ENCODE data around the gene OXTR.

GRCh38 chr3:8737301-8737700, 32.1 kb downstream of the OXTR start:
- TF ChIP-seq CTCF (conservative IDR thresholded peaks at IDR 0.05; ENCODE audit: low read depth, low read length): no peak
- no peak for TF ChIP-seq EZH2 (IDR thresholded peaks at IDR 0.05; ENCODE audit: low read length, unreplicated experiment)

Measured in PC-3 (cell line).